ENCODE results near the gene IFNA10.
"Not testable (repeated sequence)": the region's sequence is repeated elsewhere in the genome, so short reads cannot be mapped to it uniquely, and the experiment has no call there.

Gene IFNA10

GRCh38 chr9:21207043-21207442, at the start of gene IFNA10:
Gene IFNA10, minus strand, starts transcription at chr9:21207143. Its CDS starts 46 bp downstream, at chr9:21207097.
- not testable (repeated sequence) for H3K4me3 Mint-ChIP-seq

GRCh38 chr9:21255538-21256212, 48.7 kb upstream of the IFNA10 start:
- Mint-ChIP-seq H3K4me1 (peaks cover 15% of the 10 kb centered on the region), H3K4me3 (no peak overlapping the region), H3K27me3 (ENCODE audit: low read depth, poor library complexity) (peaks cover 56% of the 10 kb centered on the region), H3K27ac (no peak overlapping the region), H3K9me3 (peaks cover 15% of the 10 kb centered on the region), H3K36me3 (ENCODE audit: low read depth) (no peaks in the 10 kb centered on the region)
- no peak for DNase-seq
- TF ChIP-seq CTCF (IDR thresholded peaks at IDR 0.05) = no peak

More at GRCh38 chr9:21207043-21207442, at the start of gene IFNA10:
- not testable (repeated sequence) for H3K36me3 Mint-ChIP-seq (ENCODE audit: low read depth); DNase-seq; H3K4me1 Mint-ChIP-seq; H3K27ac Mint-ChIP-seq
- peaks cover 13% of the 10 kb centered on the region for H3K27me3 Mint-ChIP-seq (ENCODE audit: low read depth, poor library complexity)
- peaks cover 13% of the 10 kb centered on the region for H3K9me3 Mint-ChIP-seq

GRCh38 chr9:21252721-21253547, 46.0 kb upstream of the IFNA10 start:
- peaks cover 15% of the 10 kb centered on the region for H3K4me1 Mint-ChIP-seq
- H3K4me3 Mint-ChIP-seq = no peak overlapping the region
- H3K36me3 Mint-ChIP-seq (ENCODE audit: low read depth) = no peaks in the 10 kb centered on the region
- DNase-seq = peak; percentile 17
- peak; percentile 64 for TF ChIP-seq CTCF (IDR thresholded peaks at IDR 0.05)
- H3K27ac Mint-ChIP-seq = no peak overlapping the region
- H3K9me3 Mint-ChIP-seq = peaks cover 4% of the 10 kb centered on the region
- peaks cover 46% of the 10 kb centered on the region for H3K27me3 Mint-ChIP-seq (ENCODE audit: low read depth, poor library complexity)

DNA sequence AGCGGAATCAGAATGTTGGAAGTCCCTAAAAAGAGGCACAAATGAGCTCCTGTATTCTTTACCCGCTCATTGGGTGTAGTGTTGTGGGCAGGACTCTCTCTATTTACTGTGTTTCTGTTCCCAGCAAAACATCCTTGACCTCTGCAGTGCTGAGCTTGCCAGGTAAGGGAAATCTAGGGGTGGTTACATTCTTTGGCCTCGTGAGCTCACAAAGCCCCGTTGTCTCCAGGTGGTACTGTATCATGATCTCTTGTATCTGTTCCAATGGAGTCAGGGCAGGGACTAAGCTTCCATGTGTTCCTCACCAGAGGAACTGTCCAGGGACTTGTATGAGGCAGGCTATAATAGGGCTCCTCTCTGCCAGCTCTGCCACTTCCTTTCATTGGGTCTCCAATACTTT, 44.7 kb upstream of the IFNA10 start:
- Mint-ChIP-seq H3K27ac (no peak overlapping the region), H3K27me3 (ENCODE audit: low read depth, poor library complexity) (peaks cover 43% of the 10 kb centered on the region), H3K4me3 (no peak overlapping the region), H3K4me1 (peaks cover 15% of the 10 kb centered on the region), H3K9me3 (no peaks in the 10 kb centered on the region), H3K36me3 (ENCODE audit: low read depth) (no peaks in the 10 kb centered on the region)
- DNase-seq = no peak
- no peak for TF ChIP-seq CTCF (IDR thresholded peaks at IDR 0.05)

DNA sequence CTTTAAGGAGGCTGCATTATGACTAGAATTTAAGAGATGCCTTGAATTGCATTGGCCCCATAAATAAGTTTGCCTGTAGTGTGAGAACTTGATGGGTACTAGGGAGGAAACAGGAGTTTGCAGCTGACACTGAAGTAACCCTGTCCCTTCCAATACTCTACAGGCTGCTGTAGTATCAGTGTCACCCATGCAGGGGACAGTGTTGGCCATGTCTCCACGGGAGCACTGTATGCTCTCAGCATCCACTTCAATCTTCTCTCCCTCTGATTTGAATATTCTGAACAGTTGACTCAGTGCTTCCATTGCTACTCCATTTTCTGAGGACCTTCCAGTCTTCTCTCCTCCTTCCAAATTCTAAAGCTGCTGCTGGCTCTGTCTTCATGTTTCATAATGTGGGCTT, 44.2 kb upstream of the IFNA10 start:
- H3K4me1 Mint-ChIP-seq = peaks cover 12% of the 10 kb centered on the region
- no peak overlapping the region for H3K27ac Mint-ChIP-seq
- TF ChIP-seq CTCF (IDR thresholded peaks at IDR 0.05) = no peak
- no peak for DNase-seq
- H3K9me3 Mint-ChIP-seq = peaks cover 3% of the 10 kb centered on the region
- H3K4me3 Mint-ChIP-seq = no peak overlapping the region
- no peaks in the 10 kb centered on the region for H3K36me3 Mint-ChIP-seq (ENCODE audit: low read depth)
- peaks cover 39% of the 10 kb centered on the region for H3K27me3 Mint-ChIP-seq (ENCODE audit: low read depth, poor library complexity)

DNA sequence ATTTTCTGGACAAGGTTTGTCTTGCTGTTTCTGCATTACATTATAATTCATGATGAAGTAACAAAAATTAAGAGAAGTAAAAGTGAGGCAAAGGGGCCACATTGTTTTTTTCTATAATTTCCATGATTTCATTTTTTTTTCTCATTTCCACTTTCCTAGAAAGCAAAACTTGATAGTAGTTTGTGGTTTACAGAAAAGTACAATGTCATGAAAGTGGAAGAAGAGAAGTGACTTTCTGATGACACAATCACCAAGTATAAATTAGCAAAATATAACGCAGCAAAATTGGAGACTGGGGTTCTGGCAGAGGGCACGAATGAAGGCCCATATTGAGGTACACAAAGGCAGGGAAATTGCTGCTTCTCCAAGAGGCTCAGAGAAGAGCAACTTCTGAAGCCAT, 37.9 kb upstream of the IFNA10 start:
- Mint-ChIP-seq H3K4me1 (no peaks in the 10 kb centered on the region), H3K27ac (no peak overlapping the region), H3K9me3 (peaks cover 5% of the 10 kb centered on the region), H3K36me3 (ENCODE audit: low read depth) (no peaks in the 10 kb centered on the region), H3K4me3 (no peak overlapping the region), H3K27me3 (ENCODE audit: low read depth, poor library complexity) (peaks cover 4% of the 10 kb centered on the region)
- no peak for DNase-seq
- TF ChIP-seq CTCF (IDR thresholded peaks at IDR 0.05) = no peak
